SHP77 treated with DMSO at 0.1 percent for 48 hours (cell line): Measurements from ENCODE around the gene CDK6.

Experiments
- DNase-seq: peaks from one replicate; lab custom pipeline; 2025; lab: John Stamatoyannopoulos, UW

Gene CDK6

DNA sequence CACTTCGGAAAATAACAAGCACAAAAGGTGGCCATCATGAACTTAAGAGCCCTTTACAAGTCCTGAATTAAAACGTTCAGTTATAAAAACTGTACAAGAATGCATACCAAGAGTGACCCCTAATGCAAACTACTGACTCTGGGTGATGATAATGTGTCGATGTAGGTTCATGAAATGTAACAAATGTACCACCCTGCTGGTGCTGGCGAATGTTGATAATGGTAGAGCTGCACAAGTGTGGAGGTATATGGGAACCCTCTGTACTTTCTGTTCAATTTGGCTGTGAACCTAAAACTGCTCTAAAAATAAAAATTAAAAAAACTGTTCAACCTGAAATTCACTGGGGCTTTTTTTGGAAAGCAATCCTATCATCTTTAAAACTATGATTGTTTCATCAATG, 249.5 kb downstream of the CDK6 start:
- no peak for DNase-seq

- DNase-seq = no peak
Observed at GRCh38 chr7:92586403-92586802, 250.0 kb downstream of the CDK6 start.

DNA sequence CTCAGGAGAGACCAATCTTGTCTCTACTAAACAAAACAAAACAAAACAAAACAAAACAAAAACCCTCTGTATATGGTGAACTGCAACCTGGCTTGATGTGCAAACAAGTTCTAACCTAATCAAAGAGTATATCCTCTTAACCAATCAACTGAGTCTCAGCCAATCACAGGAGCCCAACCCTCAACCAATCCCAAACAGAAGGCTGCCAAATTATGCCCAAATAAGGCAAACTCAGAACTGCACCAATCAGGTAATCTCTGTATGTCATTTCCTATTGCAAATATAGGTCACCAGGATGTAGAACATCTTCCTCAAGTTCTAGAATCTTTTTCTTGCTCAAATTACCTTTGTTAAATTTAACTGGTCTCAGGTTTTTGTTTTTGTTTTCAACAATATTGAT, 251.4 kb downstream of the CDK6 start:
- DNase-seq = no peak

DNA sequence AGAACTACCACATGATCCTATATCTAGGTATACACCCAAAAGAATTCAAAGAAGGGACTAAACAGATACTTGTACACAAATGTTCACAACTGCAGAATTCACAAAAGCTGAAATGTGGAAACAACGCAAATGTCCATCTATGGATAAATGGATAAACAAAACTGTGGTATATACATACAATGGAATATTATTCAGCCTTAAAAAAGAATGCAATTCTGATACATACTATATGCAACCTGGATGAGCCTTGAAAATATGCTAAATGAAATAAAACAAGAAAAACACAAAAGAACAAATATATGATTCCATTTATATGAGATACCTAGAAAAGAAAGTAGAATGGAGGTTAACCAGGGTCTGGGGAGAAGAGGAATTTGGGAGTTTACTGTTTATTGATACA, 253.4 kb downstream of the CDK6 start:
- no peak for DNase-seq

GRCh38 chr7:92576296-92576695, 260.1 kb downstream of the CDK6 start:
- DNase-seq = no peak

DNA sequence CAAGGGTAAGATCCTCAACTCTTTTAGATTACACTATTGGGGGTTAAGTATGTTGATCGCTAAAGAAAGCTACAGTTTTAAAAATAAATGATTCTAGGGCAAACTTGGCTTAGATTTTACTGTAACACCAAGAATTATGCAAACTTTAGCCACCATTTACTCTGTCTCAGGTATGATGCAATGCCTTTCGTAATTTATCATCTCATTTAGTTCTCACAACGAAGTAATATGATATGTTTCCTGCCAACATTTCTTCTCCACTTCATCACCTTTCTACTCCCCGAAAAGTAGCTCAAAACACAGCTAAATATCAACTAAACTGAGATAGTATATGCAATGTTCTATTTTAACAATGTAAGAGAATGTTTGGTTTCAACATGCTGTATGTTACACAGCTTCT, 267.2 kb downstream of the CDK6 start:
- no peak for DNase-seq

- DNase-seq = no peak
Observed at GRCh38 chr7:92567460-92567859, 268.9 kb downstream of the CDK6 start.

DNA sequence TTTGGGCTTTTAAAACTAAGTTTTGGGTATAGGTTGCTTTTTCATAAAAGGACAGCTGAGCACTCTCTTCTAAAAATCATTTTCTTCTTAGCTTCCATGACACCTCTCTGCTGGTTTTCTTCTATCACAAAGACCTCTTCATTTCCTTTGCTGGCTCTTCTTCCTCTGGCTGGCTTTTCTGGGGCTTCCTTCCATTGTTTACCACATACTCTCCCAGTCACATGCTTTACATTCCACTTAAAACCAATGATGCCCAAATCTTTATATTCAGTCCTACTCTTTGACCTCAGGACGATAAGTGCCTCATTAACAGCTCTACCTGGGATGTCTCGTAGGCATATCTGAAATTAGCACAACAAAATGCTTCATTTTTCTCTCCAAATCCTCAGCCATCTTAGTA, 273.0 kb downstream of the CDK6 start:
- DNase-seq = no peak

- DNase-seq = no peak
Observed at GRCh38 chr7:92560602-92561001, 275.8 kb downstream of the CDK6 start.

DNA sequence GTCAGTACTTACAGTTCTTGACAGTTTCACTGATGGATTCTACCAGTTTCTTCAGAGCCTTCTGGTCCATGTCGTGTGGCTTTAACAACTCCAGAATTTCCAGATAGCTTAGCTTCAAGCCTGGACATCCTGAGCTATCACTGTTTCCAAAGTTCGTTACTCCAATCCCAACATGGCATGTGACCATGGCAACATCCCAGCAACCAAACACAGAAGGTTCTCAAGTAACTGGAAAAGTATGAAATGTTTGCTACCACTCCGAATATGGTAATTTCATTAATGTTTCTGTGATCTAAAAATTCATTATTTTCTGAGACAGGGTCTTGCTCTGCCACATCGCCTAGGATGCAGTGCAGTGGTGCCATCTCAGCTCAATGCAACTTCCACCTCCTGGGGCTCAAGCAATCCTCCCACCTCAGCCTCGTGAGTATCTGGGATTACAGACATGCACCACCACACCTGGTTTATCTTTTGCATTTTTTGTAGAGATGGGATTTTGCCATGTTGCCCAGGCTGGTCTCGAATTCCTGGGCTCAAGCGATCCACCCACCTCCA, 278.5 kb downstream of the CDK6 start:
- DNase-seq = no peak

DNA sequence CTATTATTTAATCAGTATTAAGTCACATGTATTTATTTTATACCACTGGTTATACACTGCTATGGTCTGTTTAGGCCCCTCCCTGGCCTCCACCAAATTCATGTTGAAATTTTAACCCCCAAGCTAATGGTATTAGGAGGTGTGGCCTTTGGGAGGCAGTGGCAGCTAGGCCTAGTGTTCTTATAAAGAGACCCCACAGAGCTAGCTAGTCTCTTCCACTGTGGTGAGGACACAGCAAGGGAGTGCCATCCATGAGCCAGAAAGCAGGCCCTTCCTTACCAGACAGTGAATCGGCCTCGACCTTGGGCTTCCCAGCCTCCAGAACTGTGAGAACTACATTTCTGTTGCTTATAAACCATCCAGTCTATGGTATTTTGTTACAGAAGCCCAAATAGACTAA, 279.1 kb downstream of the CDK6 start:
- no peak for DNase-seq
